Mesenchymal stem cell (in vitro differentiated cells and primary cell): ENCODE data around the gene MAGI3.

Experiments used
- DNase-seq: peaks from one replicate; pipeline ENCODE4 v3.0.0-alpha.2; 2013
- H2AFZ ChIP-seq: one replicate; pipeline ENCODE4 v1.6.1; 2013; ENCODE audit warnings: low read depth, mild to moderate bottlenecking, control low read depth, inconsistent platforms, low read length, moderate library complexity
- H2AK5ac ChIP-seq: 2 replicates; pipeline ENCODE4 v1.6.1; 2013; ENCODE audit warnings: low read length, moderate library complexity, mild to moderate bottlenecking, inconsistent platforms; ENCODE audit not compliant: severe bottlenecking
- H2BK120ac ChIP-seq: one replicate; pipeline ENCODE4 v1.6.1; 2013; ENCODE audit warnings: low read depth, mild to moderate bottlenecking, inconsistent platforms, low read length, moderate library complexity
- H2BK12ac ChIP-seq, 2 experiments: one replicate each; pipeline ENCODE4 v1.6.1; 2013; ENCODE audit warnings: inconsistent platforms in 2 of 2, low read length in 2 of 2, mild to moderate bottlenecking in 2 of 2, moderate library complexity in 2 of 2, control low read depth in 1 of 2
- H2BK15ac ChIP-seq: one replicate; pipeline ENCODE4 v1.6.1; 2013; ENCODE audit warnings: mild to moderate bottlenecking, low read depth, inconsistent platforms; ENCODE audit not compliant: poor library complexity, severe bottlenecking
- H2BK5ac ChIP-seq: 2 replicates; pipeline ENCODE4 v1.6.1; 2013; ENCODE audit warnings: low read depth, mild to moderate bottlenecking, low read length, control low read depth, inconsistent platforms; ENCODE audit not compliant: poor library complexity, severe bottlenecking
- H3K14ac ChIP-seq, 2 experiments: one replicate each; pipeline ENCODE4 v1.6.1; 2013; ENCODE audit warnings: inconsistent platforms in 2 of 2, low read length in 2 of 2, control low read depth in 1 of 2, mild to moderate bottlenecking in 1 of 2, moderate library complexity in 1 of 2
- H3K18ac ChIP-seq, 2 experiments: one replicate each; pipeline ENCODE4 v1.6.1; 2013; ENCODE audit warnings: inconsistent platforms in 2 of 2, low read length in 2 of 2, control low read depth in 1 of 2, low read depth in 1 of 2, mild to moderate bottlenecking in 1 of 2
- H3K23ac ChIP-seq, 2 experiments: one replicate each; pipeline ENCODE4 v1.6.1; 2013; ENCODE audit warnings: inconsistent platforms in 2 of 2, low read length in 2 of 2, mild to moderate bottlenecking in 2 of 2, moderate library complexity in 2 of 2, control low read depth in 1 of 2
- H3K27ac ChIP-seq: 2 replicates; pipeline ENCODE4 v1.5.1; 2013; ENCODE audit warnings: mild to moderate bottlenecking, moderate library complexity, low read length, control low read depth, inconsistent platforms; ENCODE audit not compliant: poor library complexity, severe bottlenecking
- H3K27me3 ChIP-seq, 2 experiments: 2 replicates each; pipeline versions ENCODE4 v1.6.1 to v1.7.0; 2013; ENCODE audit warnings: low read length in 2 of 2, mild to moderate bottlenecking in 2 of 2, moderate library complexity in 2 of 2, control low read depth in 1 of 2, inconsistent platforms in 1 of 2; ENCODE audit not compliant: control insufficient read depth in 1 of 2, insufficient read depth in 1 of 2
- H3K36me3 ChIP-seq, 2 experiments: 2 replicates each; pipeline versions ENCODE4 v1.6.1 to v1.7.0; 2013; ENCODE audit warnings: low read length in 2 of 2, control low read depth in 1 of 2, inconsistent platforms in 1 of 2, low read depth in 1 of 2, mild to moderate bottlenecking in 1 of 2; ENCODE audit not compliant: insufficient read depth in 2 of 2, control insufficient read depth in 1 of 2
- H3K4ac ChIP-seq, 2 experiments: one replicate each; pipeline ENCODE4 v1.6.1; 2013; ENCODE audit warnings: inconsistent platforms in 2 of 2, low read length in 2 of 2, mild to moderate bottlenecking in 2 of 2, moderate library complexity in 2 of 2, control low read depth in 1 of 2, low read depth in 1 of 2
- H3K4me1 ChIP-seq: 2 replicates; pipeline ENCODE4 v1.6.1; 2013; ENCODE audit warnings: low read depth, low read length, control low read depth; ENCODE audit not compliant: control insufficient read depth, insufficient read depth
- H3K4me2 ChIP-seq: 2 replicates; pipeline ENCODE4 v1.6.1; 2013; ENCODE audit warnings: low read length, mild to moderate bottlenecking, inconsistent platforms; ENCODE audit not compliant: poor library complexity, severe bottlenecking
- H3K4me3 ChIP-seq, 2 experiments: 2 replicates each; pipeline versions ENCODE4 v1.5.1 to v1.7.0; 2013; ENCODE audit warnings: low read length in 2 of 2, mild to moderate bottlenecking in 2 of 2, control low read depth in 1 of 2, low read depth in 1 of 2; ENCODE audit not compliant: insufficient read depth in 1 of 2
- H3K79me1 ChIP-seq: replicated peaks from 2 replicates; pipeline ENCODE4 v1.6.1; 2013; ENCODE audit warnings: mild to moderate bottlenecking, control low read depth, low read length, inconsistent platforms; ENCODE audit not compliant: poor library complexity, severe bottlenecking
- H3K9ac ChIP-seq: 2 replicates; pipeline ENCODE4 v1.7.0; 2013; ENCODE audit warnings: mild to moderate bottlenecking, low read length, moderate library complexity
- H3K9me3 ChIP-seq: 2 replicates; pipeline ENCODE4 v1.7.0; 2013; ENCODE audit warnings: mild to moderate bottlenecking, low read length; ENCODE audit not compliant: control insufficient read depth
- H4K8ac ChIP-seq: one replicate; pipeline ENCODE4 v1.6.1; 2013; ENCODE audit warnings: inconsistent platforms, mild to moderate bottlenecking, low read length, moderate library complexity
- H4K91ac ChIP-seq: one replicate; pipeline ENCODE4 v1.6.1; 2013; ENCODE audit warnings: mild to moderate bottlenecking, low read length, inconsistent platforms
- WGBS: methylation state at CpG from one replicate; pipeline ENCODE4 v1.1.7; 2013; ENCODE audit warnings: mixed read lengths; 5-methylcytosine and 5-hydroxymethylcytosine counted together

MAGI3 gene

DNA sequence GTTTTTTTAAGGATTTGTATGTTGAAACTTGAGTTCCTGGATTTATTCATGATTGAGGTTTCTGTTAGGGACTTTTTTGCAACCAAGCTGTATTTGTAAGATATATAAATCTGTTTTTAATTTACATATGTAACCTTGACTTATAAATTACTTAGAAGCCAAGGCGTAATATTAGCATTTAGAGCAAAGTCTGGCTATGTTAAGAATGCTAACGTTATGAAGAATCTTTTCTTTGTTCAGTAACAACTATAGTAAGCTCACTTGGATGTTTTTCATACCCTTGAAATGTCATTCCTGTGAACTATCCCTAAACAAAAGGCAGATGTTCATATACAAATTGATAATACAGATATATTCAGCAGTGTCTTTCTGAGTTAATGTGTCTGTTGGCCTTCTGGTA, 155.3 kb downstream of the MAGI3 start:
- no peak overlapping the region for H2BK12ac ChIP-seq
- no peak overlapping the region for H3K9ac ChIP-seq
- H2BK15ac ChIP-seq: no peak overlapping the region
- no peak overlapping the region for H3K4ac ChIP-seq
- no peaks in the 10 kb centered on the region for H3K27me3 ChIP-seq
- no peaks in the 10 kb centered on the region for H3K9me3 ChIP-seq
- H4K91ac ChIP-seq: no peak overlapping the region
- WGBS: no CpG with 5 or more reads among the region's 2 CpGs
- H3K4me1 ChIP-seq: no peaks in the 10 kb centered on the region
- H2BK5ac ChIP-seq: no peak overlapping the region
- no peak overlapping the region for H2AFZ ChIP-seq
- H3K4me3 ChIP-seq: no peak overlapping the region
- H2BK120ac ChIP-seq: no peak overlapping the region
- H3K79me1 ChIP-seq: peaks cover 13% of the 10 kb centered on the region
- no peak for DNase-seq
- no peak overlapping the region for H4K8ac ChIP-seq
- no peak overlapping the region for H3K27ac ChIP-seq
- no peak overlapping the region for H3K4me2 ChIP-seq
- no peak overlapping the region for H2AK5ac ChIP-seq
- no peak overlapping the region for H3K23ac ChIP-seq
- no peaks in the 10 kb centered on the region for H3K36me3 ChIP-seq
- no peak overlapping the region for H3K18ac ChIP-seq
- H3K14ac ChIP-seq: no peak overlapping the region

DNA sequence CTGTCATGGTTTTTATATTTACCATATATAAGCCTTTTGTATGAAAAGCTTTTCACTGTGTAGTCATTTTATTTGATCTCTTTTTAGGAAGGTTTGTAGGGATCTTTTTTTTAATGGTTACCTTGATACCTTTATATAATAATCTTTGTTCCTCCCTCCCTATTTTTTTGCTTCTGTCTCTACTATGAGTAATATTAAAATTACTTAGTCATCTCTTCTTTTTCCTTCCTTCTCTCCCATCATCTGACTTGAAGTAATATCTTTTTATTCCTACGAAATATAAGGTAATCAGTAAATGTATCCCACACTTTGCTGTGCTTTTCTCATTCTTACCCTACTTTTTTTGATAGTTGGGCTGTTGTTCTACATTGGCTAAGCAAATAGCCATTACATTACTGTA, 161.4 kb downstream of the MAGI3 start:
- whole genome bisulfite sequencing: no CpG with 5 or more reads among the region's 1 CpG
- no peak overlapping the region for H3K18ac ChIP-seq
- H3K4me3 ChIP-seq: no peak overlapping the region
- H2BK15ac ChIP-seq: no peak overlapping the region
- H3K23ac ChIP-seq: no peak overlapping the region
- no peak overlapping the region for H3K14ac ChIP-seq
- no peaks in the 10 kb centered on the region for H3K36me3 ChIP-seq
- H3K79me1 ChIP-seq: peaks cover 6% of the 10 kb centered on the region
- no peak overlapping the region for H2BK12ac ChIP-seq
- no peak overlapping the region for H3K4me2 ChIP-seq
- no peak overlapping the region for H2BK120ac ChIP-seq
- no peak for DNase-seq
- no peaks in the 10 kb centered on the region for H3K9me3 ChIP-seq
- H4K8ac ChIP-seq: no peak overlapping the region
- peak overlapping the region; percentile 44 for H3K9ac ChIP-seq
- no peak overlapping the region for H2BK5ac ChIP-seq
- H3K27me3 ChIP-seq: no peaks in the 10 kb centered on the region
- no peak overlapping the region for H3K4ac ChIP-seq
- no peak overlapping the region for H2AFZ ChIP-seq
- no peaks in the 10 kb centered on the region for H3K4me1 ChIP-seq
- H2AK5ac ChIP-seq: no peak overlapping the region
- no peak overlapping the region for H3K27ac ChIP-seq
- no peak overlapping the region for H4K91ac ChIP-seq

DNA sequence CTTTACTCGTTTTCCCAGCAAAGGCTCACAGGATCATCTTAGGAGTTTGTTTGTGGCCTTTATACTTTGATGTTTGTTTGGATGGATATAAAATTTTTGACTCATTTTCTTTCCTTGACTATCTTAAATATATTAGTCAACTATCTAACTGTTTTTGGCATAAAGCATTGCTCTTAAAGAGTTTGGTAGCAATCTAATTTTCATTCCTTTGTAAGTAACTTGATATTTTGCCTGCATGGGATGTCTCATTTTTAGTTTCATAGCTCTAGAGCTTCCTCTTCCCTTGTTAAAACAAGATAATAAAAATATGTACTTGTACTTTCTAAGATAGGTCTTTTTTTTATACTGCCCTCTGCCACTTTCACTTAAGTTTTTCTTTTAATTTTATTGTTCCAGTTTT, 161.9 kb downstream of the MAGI3 start:
- Histone ChIP-seq H3K27me3 (no peaks in the 10 kb centered on the region), H2BK15ac (no peak overlapping the region), H3K9ac (peak overlapping the region; percentile 44), H3K9me3 (no peaks in the 10 kb centered on the region), H3K79me1 (peaks cover 8% of the 10 kb centered on the region), H3K14ac (no peak overlapping the region), H3K4ac (no peak overlapping the region), H4K91ac (no peak overlapping the region), H3K4me2 (no peak overlapping the region), H3K18ac (no peak overlapping the region), H2AFZ (no peak overlapping the region), H3K27ac (no peak overlapping the region), H3K4me1 (no peaks in the 10 kb centered on the region), H3K4me3 (no peak overlapping the region), H2AK5ac (no peak overlapping the region), H2BK120ac (no peak overlapping the region), H2BK12ac (no peak overlapping the region), H4K8ac (no peak overlapping the region), H2BK5ac (no peak overlapping the region), H3K23ac (no peak overlapping the region), H3K36me3 (peaks cover 1 to 3% of the 10 kb centered on the region in 2 experiments)
- DNase-seq: no peak
- no CpG with 5 or more reads among the region's 1 CpG for WGBS

DNA sequence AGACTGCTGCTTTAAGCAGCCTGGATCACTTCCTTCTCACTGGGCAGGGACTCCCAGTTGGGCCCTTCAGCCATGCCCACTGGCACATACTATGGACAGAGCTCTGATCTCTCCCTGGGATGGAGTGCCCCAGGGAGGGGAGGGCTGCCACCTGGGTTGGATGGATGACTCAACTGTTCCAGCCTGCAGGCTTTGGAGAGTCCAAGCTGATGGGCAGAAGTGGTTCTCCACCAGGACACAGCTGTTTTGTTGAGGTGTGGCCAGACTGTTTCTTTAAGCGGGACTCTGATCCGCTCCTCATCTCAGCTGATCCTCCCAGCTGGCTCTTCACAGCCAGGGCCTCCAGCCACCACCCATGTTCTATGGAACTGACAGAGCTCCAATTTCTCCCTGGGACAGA, 166.9 kb downstream of the MAGI3 start:
- H3K36me3 ChIP-seq: peaks cover 6 to 8% of the 10 kb centered on the region in 2 experiments
- H3K4me2 ChIP-seq: no peak overlapping the region
- no peak overlapping the region for H2BK12ac ChIP-seq
- H3K27ac ChIP-seq: no peak overlapping the region
- H2BK15ac ChIP-seq: no peak overlapping the region
- H3K9ac ChIP-seq: no peak overlapping the region
- H2AK5ac ChIP-seq: no peak overlapping the region
- H2BK120ac ChIP-seq: no peak overlapping the region
- no peak overlapping the region for H3K18ac ChIP-seq
- H4K91ac ChIP-seq: no peak overlapping the region
- H3K4me1 ChIP-seq: no peaks in the 10 kb centered on the region
- H4K8ac ChIP-seq: no peak overlapping the region
- no peak overlapping the region for H3K4ac ChIP-seq
- H3K9me3 ChIP-seq: peaks cover 4% of the 10 kb centered on the region
- H3K4me3 ChIP-seq: no peak overlapping the region
- no peaks in the 10 kb centered on the region for H3K27me3 ChIP-seq
- DNase-seq: peak; percentile 9
- H2AFZ ChIP-seq: no peak overlapping the region
- H3K23ac ChIP-seq: no peak overlapping the region
- WGBS: 100% methylated on average over 2 of the region's 2 CpGs
- H3K14ac ChIP-seq: no peak overlapping the region
- peaks cover 2% of the 10 kb centered on the region for H3K79me1 ChIP-seq
- no peak overlapping the region for H2BK5ac ChIP-seq
